ENCODE measurements around the gene FRAT1.
"Not testable (repeated sequence)": the region's sequence is repeated elsewhere in the genome, so short reads cannot be mapped to it uniquely, and the experiment has no call there.

FRAT1 gene

GRCh38 chr10:97333601-97334369 is 14.7 kb downstream of the FRAT1 start:
- DNase-seq (ENCODE audit: extremely low spot score, insufficient read length, low read depth) (no peak), FAIRE-seq (no peak)

GRCh38 chr10:97334370-97335175 is 15.5 kb downstream of the FRAT1 start, which contains the start of gene FRAT2:
FRAT2 (minus strand) TSS chr10:97334729; CDS start chr10:97334572, 157 bp downstream.
- FAIRE-seq (peak; percentile 81), DNase-seq (ENCODE audit: extremely low spot score, insufficient read length, low read depth) (peak; percentile 91)

- FAIRE-seq (no peak), DNase-seq (ENCODE audit: extremely low spot score, insufficient read length, low read depth) (no peak)
Observed at GRCh38 chr10:97335188-97335619, 16.1 kb downstream of the FRAT1 start.

GRCh38 chr10:97336006-97336405 is 16.9 kb downstream of the FRAT1 start:
- no peak for FAIRE-seq

DNA sequence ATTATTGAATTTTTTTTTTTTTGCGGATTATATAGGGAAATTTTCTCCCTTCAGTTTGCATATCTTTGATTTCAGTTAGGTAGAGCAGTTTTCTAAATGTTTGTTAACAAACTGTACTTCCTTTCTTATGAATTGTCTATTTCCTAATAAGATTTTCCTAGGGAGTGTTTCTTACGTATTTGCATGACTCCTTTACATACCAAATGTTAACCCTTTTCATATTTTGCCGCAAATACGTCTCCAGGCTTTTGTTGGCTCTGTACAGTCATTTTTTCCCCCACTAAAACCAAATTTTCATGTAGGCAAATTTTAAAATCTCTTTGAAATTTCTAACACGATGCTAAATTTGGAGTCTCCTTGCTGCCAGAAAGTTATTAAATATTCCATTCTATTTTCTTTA is 17.4 kb downstream of the FRAT1 start:
- no peak for DNase-seq (ENCODE audit: extremely low spot score, insufficient read length, low read depth)
- no peak for FAIRE-seq

More at GRCh38 chr10:97336006-97336405, 16.9 kb downstream of the FRAT1 start:
- DNase-seq (ENCODE audit: extremely low spot score, insufficient read length, low read depth): no peak

DNA sequence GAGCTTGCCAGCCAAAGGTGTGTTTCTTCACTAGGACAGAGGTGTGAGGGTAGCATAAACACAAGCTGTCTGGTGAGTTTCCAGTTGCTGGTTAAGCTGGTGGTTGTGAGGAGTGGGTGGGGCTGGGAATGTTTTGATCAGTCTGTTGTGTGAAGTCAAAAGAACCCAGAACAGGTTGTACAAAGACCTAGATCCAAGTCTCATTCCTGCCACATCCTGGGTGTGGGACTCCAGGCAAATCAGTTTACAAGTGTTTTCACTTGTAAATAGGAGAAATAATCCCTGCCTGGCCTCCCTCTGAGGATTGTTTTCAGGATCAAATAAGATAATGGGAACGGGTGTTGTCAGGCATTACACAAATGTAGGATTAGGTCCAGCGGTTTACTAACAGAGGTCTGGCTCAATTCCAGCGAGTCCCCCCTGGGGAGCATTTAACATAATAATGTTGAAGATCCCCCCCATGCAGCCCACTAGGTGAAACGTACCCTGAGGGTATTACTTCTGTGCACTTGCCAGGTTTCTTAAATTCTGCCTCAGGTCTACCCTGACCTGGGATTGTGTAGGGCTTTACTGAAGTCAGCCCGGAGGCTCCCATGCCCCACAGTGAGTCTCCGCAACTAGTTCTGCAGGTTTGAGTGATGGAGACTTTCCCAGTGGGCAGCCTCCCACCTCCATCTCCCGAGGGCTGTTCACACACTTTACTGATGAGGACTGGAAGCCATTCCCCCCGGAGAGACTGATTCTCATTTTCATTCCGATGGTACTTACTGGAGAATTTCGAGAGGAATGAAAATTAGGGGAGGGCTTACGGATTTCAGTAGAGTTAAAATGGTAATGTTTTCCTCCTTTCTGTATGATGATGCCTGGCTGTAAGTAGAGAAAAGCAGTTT is 18.1 kb downstream of the FRAT1 start:
- FAIRE-seq (no peak), DNase-seq (ENCODE audit: extremely low spot score, insufficient read length, low read depth) (no peak)

- DNase-seq (ENCODE audit: extremely low spot score, insufficient read length, low read depth) (no peak), FAIRE-seq (no peak)
Observed at GRCh38 chr10:97338041-97338440, 19.0 kb downstream of the FRAT1 start.

DNA sequence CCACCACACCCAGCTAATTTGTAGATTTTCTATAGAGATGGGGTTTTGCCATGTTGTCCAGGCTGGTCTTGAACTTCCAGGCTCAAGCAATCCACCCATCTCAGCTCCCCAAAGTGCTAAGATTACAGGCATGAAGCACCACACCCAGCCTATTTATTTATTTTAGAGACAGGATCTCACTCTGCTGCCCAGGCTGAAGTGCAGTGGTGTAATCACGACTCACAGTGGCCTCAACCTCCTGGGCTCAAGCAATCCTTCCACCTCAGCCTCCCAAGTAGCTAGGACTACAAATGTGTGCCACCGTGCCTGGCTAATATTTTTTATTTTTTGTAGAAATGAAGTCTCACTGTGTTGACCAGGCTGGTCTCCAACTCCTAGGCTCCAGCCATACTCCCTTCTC is 22.3 kb downstream of the FRAT1 start:
- DNase-seq (ENCODE audit: extremely low spot score, insufficient read length, low read depth) (no peak), FAIRE-seq (no peak)

DNA sequence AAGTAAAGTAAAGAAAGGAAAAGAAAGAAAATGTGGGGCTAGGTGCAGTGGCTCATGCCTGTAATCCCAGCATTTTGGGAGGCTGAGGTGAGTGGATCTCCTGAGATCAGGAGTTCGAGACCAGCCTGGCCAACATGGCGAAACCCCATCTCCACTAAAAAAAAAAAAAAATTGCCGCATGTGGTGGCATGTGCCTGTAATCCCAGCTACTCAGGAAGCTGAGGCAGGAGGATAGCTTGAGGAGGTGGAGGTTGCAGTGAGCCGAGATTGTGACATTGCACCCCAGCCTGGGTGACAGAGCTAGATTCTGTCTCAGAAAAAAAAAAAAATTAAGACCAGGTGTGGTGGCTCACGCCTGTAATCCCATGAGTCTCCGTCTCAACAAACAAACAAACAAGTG is 24.6 kb downstream of the FRAT1 start:
- FAIRE-seq; DNase-seq (ENCODE audit: extremely low spot score, insufficient read length, low read depth): not testable (repeated sequence)

DNA sequence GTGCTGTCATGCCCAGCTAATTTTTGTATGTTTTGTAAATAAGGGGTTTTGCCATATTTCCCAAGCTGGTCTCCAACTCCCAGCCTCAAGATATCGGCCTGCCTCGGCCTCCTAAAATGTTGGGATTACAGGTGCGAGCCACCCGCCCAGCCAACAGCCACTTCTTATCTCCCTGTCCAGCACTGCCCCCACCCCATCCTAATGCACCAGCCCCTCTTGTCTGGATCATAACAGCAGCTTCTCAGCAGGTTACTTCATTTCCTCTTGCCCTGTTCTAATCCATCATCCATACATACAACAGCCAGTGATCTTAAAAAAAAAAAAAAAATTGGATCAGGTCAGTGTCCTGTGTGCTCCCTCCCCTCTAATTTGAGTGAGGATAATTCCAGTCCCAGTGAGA is 28.2 kb downstream of the FRAT1 start:
- DNase-seq (ENCODE audit: extremely low spot score, insufficient read length, low read depth) (no peak), FAIRE-seq (no peak)

DNA sequence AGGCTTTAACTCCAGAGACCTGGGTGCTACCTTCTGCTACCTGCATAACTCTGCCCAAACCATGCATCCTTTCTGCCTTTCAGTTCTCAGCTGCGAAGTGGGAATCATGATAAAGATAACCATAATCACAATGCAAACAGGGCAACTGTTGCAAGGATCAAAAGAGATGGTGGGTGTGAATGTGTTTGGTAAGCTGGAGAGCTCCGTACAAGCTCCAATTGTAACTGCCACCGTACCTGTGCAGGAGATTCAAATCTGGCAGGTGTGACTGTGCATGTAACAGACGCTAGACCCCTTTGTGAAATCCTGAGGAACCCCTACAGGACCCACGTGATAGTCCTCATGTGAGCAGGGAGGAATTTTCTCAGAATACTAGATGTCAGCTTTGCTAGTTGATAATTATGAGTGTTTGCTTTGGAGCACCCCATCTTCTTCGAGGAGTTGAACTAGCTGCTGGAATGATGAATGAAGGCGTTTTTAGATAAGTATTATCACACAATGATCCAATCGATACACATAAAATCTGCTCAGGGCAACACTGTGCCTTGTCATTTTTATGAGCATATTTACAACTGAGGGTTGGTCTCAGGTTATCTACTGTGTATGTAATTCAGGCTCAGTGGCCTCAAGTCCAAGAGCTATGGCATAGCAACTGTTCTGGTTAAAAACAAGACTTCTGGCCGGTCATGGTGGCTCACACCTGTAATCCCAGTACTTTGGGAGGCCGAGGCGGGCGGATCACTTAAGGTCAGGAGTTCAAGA is 30.9 kb downstream of the FRAT1 start:
- FAIRE-seq (no peak), DNase-seq (ENCODE audit: extremely low spot score, insufficient read length, low read depth) (no peak)

- DNase-seq (ENCODE audit: extremely low spot score, insufficient read length, low read depth): no peak
- no peak for FAIRE-seq
Observed at GRCh38 chr10:97353945-97354344, 34.9 kb downstream of the FRAT1 start.

- FAIRE-seq (no peak), DNase-seq (ENCODE audit: extremely low spot score, insufficient read length, low read depth) (no peak)
Observed at GRCh38 chr10:97355571-97355975, 36.5 kb downstream of the FRAT1 start.

DNA sequence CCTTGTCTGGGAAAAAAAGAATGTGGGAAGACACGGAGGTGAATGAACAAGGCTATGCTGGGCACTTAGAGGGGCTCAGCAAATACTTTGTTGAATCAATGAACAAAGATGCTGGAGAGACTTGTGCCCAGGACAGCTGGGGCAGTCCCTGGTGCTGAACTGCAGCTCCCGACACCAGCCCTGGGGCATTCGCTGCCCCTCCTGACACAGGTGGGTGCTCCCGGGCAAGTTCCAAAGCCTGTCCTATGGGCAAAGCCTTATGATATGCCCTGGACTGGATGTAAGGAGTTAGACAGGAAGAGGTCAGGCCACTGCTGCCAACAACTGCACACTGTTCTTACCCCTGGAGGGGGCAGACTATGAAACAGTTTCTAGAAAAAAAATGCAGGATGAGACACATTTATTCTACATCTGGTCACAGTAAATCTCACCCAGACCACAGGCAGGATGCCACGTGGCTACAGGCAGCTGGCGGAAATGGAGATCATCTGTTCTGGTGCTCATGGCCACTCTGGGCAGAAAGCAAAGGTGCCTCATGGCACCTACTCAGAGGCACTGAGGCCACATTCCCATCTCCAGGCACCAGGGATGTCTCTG is 37.3 kb downstream of the FRAT1 start:
- FAIRE-seq: no peak

DNA sequence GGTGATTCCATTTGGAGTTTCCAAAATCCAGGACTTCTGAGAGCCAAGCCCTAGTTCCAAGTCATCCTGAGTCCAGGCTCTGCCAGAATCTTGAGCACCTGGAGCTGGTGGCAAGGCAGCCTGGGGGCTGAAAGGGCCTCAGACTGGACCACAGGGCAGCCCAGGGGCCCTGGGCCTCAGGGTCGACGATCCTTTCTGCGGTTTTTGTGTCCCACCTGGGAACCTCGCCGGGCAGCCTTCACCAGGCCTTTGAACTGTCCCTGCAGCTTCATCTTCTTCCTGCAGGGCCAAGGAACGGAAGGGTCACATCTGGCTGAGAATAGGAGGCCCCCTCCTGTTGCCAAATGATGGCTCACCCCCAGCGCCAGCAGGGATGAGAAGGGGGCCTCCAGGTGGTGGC is 37.8 kb downstream of the FRAT1 start:
- FAIRE-seq: no peak
- no peak for DNase-seq (ENCODE audit: extremely low spot score, insufficient read length, low read depth)

More for the DNA sequence above, 37.3 kb downstream of the FRAT1 start:
- DNase-seq (ENCODE audit: extremely low spot score, insufficient read length, low read depth): no peak

DNA sequence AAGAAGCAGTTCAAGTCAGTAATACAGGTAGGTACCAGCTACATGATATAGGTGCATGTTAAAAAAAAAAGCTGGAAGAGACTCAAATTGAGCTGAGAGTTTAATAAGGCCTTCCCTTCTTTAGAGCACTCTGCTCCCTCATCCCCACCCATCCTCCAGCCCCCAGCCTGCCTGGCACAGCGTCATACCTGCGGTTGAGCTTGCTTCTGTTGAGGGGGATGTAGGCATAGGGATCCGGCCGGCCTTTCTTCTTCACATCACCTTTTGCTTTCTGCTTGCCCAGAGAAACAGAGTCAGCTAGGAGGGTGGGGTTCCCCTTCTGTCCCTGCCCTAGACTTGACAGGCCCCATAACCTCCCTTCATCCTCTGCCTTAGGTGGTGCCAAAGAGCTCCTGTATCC is 39.3 kb downstream of the FRAT1 start:
- DNase-seq (ENCODE audit: extremely low spot score, insufficient read length, low read depth): no peak
- FAIRE-seq: no peak

DNA sequence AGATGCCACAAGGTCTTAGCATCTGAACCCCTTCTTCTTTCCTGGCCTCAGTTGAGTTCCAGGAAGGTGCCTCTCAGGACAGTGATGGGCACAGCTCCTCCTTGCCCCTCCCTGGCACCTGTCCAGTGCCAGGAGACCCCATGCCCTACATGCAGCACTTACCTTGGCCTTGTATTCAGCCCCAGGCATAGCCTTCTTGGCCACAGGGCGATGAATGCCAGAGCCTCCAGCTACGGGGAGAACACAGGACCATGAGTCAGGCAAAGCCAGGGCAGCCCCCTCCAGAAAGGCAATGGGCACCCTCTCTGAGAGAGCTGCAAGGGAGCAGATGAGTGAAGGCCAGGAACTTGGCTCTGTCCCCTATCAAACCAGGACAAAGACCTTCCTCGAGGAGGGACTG is 39.7 kb downstream of the FRAT1 start:
- DNase-seq (ENCODE audit: extremely low spot score, insufficient read length, low read depth) (no peak), FAIRE-seq (no peak)

DNA sequence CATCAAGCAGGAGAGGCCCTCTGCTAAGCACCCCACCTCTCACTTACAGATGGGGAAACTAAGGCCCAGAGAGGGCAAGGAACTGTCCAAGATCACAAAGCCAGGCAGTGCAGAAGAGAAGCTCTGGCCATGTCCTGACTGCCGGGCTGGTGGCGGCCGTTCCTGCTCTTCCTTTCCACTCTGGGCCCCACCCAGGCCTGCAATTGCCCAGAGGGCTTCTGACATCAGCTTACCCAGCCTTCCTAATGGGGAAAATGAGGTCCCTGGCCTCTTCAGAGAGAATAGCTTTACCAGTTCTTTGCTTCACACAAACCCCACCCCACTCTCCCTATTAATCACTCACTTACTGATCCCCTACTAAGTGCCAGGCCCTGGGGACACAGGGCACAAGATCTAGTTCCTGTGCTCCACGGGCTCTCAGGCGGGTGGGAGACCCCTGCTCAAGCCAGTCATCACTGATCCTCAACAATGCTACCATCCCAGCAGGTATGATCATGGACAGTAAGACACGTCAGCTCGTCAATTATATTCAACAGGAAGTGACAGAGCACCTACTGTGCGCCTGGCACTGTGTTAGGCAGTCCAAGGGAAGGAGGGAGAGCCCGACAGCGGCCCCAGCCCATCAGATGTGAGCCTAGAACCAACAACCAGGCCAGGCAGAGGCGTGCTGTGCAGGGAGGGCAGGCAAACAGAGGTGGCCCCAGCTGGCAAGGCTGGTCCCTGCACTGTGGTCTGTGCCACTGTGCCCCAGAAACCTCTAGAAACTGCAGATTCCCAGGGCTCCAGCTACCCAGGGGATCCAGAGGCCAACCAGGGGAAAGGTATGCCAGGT is 41.9 kb downstream of the FRAT1 start:
- DNase-seq (ENCODE audit: extremely low spot score, insufficient read length, low read depth) (no peak), FAIRE-seq (no peak)
